Measurements from ENCODE around the gene SLITRK5. TPM values are rescaled to one million over a fixed set of nuclear protein-coding genes. Genes with fewer than 3 reads are reported as not detected.

The SLITRK5 gene
- total and polyA plus RNA-seq, 4 donors: under 0.01 TPM; not detected in 1

DNA sequence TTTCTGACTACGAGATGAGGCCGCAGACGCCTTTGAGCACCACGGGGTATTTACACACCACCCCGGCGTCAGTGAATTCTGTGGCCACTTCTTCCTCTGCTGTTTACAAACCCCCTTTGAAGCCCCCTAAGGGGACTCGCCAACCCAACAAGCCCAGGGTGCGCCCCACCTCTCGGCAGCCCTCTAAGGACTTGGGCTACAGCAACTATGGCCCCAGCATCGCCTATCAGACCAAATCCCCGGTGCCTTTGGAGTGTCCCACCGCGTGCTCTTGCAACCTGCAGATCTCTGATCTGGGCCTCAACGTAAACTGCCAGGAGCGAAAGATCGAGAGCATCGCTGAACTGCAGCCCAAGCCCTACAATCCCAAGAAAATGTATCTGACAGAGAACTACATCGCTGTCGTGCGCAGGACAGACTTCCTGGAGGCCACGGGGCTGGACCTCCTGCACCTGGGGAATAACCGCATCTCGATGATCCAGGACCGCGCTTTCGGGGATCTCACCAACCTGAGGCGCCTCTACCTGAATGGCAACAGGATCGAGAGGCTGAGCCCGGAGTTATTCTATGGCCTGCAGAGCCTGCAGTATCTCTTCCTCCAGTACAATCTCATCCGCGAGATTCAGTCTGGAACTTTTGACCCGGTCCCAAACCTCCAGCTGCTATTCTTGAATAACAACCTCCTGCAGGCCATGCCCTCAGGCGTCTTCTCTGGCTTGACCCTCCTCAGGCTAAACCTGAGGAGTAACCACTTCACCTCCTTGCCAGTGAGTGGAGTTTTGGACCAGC, 5.3 kb downstream of the SLITRK5 start:
- TF ChIP-seq SP1 (IDR thresholded peaks at IDR 0.05) (no peak), RAD21 (IDR thresholded peaks at IDR 0.05) (no peak), HNF4A (conservative IDR thresholded peaks at IDR 0.05) (no peak), RXRA (IDR thresholded peaks at IDR 0.05) (no peak), FOXA1 (IDR thresholded peaks at IDR 0.05) (no peak), GABPA (IDR thresholded peaks at IDR 0.05 in 1 of 2, conservative IDR thresholded peaks at IDR 0.05 in 1 of 2) (no peak), NR2F2 (IDR thresholded peaks at IDR 0.05) (no peak), TAF1 (conservative IDR thresholded peaks at IDR 0.05) (no peak), YY1 (IDR thresholded peaks at IDR 0.05) (no peak), FOXA2 (IDR thresholded peaks at IDR 0.05) (no peak), HNF4G (IDR thresholded peaks at IDR 0.05) (no peak)
- TF ChIP-seq, protein P1, sequence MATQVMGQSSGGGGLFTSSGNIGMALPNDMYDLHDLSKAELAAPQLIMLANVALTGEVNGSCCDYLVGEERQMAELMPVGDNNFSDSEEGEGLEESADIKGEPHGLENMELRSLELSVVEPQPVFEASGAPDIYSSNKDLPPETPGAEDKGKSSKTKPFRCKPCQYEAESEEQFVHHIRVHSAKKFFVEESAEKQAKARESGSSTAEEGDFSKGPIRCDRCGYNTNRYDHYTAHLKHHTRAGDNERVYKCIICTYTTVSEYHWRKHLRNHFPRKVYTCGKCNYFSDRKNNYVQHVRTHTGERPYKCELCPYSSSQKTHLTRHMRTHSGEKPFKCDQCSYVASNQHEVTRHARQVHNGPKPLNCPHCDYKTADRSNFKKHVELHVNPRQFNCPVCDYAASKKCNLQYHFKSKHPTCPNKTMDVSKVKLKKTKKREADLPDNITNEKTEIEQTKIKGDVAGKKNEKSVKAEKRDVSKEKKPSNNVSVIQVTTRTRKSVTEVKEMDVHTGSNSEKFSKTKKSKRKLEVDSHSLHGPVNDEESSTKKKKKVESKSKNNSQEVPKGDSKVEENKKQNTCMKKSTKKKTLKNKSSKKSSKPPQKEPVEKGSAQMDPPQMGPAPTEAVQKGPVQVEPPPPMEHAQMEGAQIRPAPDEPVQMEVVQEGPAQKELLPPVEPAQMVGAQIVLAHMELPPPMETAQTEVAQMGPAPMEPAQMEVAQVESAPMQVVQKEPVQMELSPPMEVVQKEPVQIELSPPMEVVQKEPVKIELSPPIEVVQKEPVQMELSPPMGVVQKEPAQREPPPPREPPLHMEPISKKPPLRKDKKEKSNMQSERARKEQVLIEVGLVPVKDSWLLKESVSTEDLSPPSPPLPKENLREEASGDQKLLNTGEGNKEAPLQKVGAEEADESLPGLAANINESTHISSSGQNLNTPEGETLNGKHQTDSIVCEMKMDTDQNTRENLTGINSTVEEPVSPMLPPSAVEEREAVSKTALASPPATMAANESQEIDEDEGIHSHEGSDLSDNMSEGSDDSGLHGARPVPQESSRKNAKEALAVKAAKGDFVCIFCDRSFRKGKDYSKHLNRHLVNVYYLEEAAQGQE (IDR thresholded peaks at IDR 0.05): no peak
- TF ChIP-seq, protein P2, sequence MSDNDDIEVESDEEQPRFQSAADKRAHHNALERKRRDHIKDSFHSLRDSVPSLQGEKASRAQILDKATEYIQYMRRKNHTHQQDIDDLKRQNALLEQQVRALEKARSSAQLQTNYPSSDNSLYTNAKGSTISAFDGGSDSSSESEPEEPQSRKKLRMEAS (IDR thresholded peaks at IDR 0.05): no peak
- TF ChIP-seq, protein P3, sequence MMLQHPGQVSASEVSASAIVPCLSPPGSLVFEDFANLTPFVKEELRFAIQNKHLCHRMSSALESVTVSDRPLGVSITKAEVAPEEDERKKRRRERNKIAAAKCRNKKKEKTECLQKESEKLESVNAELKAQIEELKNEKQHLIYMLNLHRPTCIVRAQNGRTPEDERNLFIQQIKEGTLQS (IDR thresholded peaks at IDR 0.05): no peak
- TF ChIP-seq, protein P4, sequence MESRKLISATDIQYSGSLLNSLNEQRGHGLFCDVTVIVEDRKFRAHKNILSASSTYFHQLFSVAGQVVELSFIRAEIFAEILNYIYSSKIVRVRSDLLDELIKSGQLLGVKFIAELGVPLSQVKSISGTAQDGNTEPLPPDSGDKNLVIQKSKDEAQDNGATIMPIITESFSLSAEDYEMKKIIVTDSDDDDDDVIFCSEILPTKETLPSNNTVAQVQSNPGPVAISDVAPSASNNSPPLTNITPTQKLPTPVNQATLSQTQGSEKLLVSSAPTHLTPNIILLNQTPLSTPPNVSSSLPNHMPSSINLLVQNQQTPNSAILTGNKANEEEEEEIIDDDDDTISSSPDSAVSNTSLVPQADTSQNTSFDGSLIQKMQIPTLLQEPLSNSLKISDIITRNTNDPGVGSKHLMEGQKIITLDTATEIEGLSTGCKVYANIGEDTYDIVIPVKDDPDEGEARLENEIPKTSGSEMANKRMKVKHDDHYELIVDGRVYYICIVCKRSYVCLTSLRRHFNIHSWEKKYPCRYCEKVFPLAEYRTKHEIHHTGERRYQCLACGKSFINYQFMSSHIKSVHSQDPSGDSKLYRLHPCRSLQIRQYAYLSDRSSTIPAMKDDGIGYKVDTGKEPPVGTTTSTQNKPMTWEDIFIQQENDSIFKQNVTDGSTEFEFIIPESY (IDR thresholded peaks at IDR 0.05): no peak
- Histone ChIP-seq H3K4me3 (ENCODE audit: low read depth in 1 of 3, low read length in 3 of 3) (no peak overlapping the region), H3K9me3 (ENCODE audit: control insufficient read depth in 4 of 4, low read length in 3 of 4) (peaks cover 0 to 15% (median 0%) of the 10 kb centered on the region in 4 donors), H3K4me1 (ENCODE audit: control insufficient read depth in 4 of 4, insufficient read depth in 4 of 4, low read length in 3 of 4) (peaks cover 15 to 40% (median 27%) of the 10 kb centered on the region in 4 donors), H3K9ac (ENCODE audit: low read depth in 1 of 2, low read length in 2 of 2) (no peak overlapping the region), H3K27me3 (ENCODE audit: control insufficient read depth in 4 of 4, insufficient read depth in 4 of 4, low read length in 3 of 4) (peaks cover 2 to 38% (median 14%) of the 10 kb centered on the region in 4 donors), H3K36me3 (ENCODE audit: control insufficient read depth in 4 of 4, insufficient read depth in 3 of 4, low read depth in 1 of 4, low read length in 3 of 4) (no peaks in the 10 kb centered on the region), H3K27ac (ENCODE audit: low read depth in 1 of 2, low read length in 2 of 2) (no peak overlapping the region)
- no peak for DNase-seq (ENCODE audit: low spot score)
- 23% methylated on average over 33 of the region's 33 CpGs for WGBS

DNA sequence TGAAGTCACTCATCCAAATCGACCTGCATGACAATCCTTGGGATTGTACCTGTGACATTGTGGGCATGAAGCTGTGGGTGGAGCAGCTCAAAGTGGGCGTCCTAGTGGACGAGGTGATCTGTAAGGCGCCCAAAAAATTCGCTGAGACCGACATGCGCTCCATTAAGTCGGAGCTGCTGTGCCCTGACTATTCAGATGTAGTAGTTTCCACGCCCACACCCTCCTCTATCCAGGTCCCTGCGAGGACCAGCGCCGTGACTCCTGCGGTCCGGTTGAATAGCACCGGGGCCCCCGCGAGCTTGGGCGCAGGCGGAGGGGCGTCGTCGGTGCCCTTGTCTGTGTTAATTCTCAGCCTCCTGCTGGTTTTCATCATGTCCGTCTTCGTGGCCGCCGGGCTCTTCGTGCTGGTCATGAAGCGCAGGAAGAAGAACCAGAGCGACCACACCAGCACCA, 5.9 kb downstream of the SLITRK5 start:
- Histone ChIP-seq H3K4me1 (ENCODE audit: control insufficient read depth in 4 of 4, insufficient read depth in 4 of 4, low read length in 3 of 4) (peaks cover 9 to 34% (median 21%) of the 10 kb centered on the region in 4 donors), H3K9ac (ENCODE audit: low read depth in 1 of 2, low read length in 2 of 2) (no peak overlapping the region), H3K36me3 (ENCODE audit: control insufficient read depth in 4 of 4, insufficient read depth in 3 of 4, low read depth in 1 of 4, low read length in 3 of 4) (no peaks in the 10 kb centered on the region), H3K9me3 (ENCODE audit: control insufficient read depth in 4 of 4, low read length in 3 of 4) (peaks cover 0 to 15% (median 0%) of the 10 kb centered on the region in 4 donors), H3K4me3 (ENCODE audit: low read depth in 1 of 3, low read length in 3 of 3) (peak overlapping the region in 1 of 3 donors; percentile 45), H3K27me3 (ENCODE audit: control insufficient read depth in 4 of 4, insufficient read depth in 4 of 4, low read length in 3 of 4) (peaks cover 2 to 38% (median 14%) of the 10 kb centered on the region in 4 donors), H3K27ac (ENCODE audit: low read depth in 1 of 2, low read length in 2 of 2) (no peak overlapping the region)
- no peak for DNase-seq (ENCODE audit: low spot score)
- 15% methylated on average over 29 of the region's 29 CpGs for WGBS
- TF ChIP-seq TAF1 (conservative IDR thresholded peaks at IDR 0.05) (no peak), YY1 (IDR thresholded peaks at IDR 0.05) (no peak), HNF4G (IDR thresholded peaks at IDR 0.05) (no peak), RAD21 (IDR thresholded peaks at IDR 0.05) (no peak), SP1 (IDR thresholded peaks at IDR 0.05) (no peak), EGR1 (IDR thresholded peaks at IDR 0.05; ENCODE audit: low read depth in 2 of 2) (no peak), JUND (IDR thresholded peaks at IDR 0.05) (no peak)

Data from liver (tissue), 9 donors.